ENCODE measurements around the gene PIK3R3. TPM values are rescaled to one million over a fixed set of nuclear protein-coding genes. Genes with fewer than 3 reads are reported as not detected.
A peak's percentile ranks its signal among the peaks of the same experiment; 100 is the strongest.

PIK3R3 gene
- total RNA-seq, 4 donors from 2014 or later: 3.0 to 7.6 (median 6.2) TPM

- peak overlapping the region in 2 of 4 donors; percentile 70 to 82 for H3K4me3 ChIP-seq
- intact Hi-C loops (cut with DNase I): no loop called here
Measured at GRCh38 chr1:46128344-46128743, 4.1 kb downstream of the PIK3R3 start.

GRCh38 chr1:46118856-46119255 is 13.6 kb downstream of the PIK3R3 start:
- no peaks in the 10 kb centered on the region for H3K4me1 ChIP-seq
- intact Hi-C loops (cut with DNase I): no loop called here
- H3K9me3 ChIP-seq: no peaks in the 10 kb centered on the region
- DNase-seq: no peak
- H3K27ac ChIP-seq: no peak overlapping the region
- H3K27me3 ChIP-seq: no peaks in the 10 kb centered on the region
- H3K36me3 ChIP-seq: no peaks in the 10 kb centered on the region
- TF ChIP-seq POLR2A (IDR thresholded peaks at IDR 0.05) (no peak), CTCF (IDR thresholded peaks at IDR 0.05) (no peak)
- no peak overlapping the region for H3K4me3 ChIP-seq

More at GRCh38 chr1:46128344-46128743, 4.1 kb downstream of the PIK3R3 start:
- DNase-seq: no peak
- peaks cover under 1 to 22% (median 3%) of the 10 kb centered on the region in 3 donors for H3K4me1 ChIP-seq
- no peak for TF ChIP-seq CTCF (IDR thresholded peaks at IDR 0.05)
- TF ChIP-seq POLR2A (IDR thresholded peaks at IDR 0.05): no peak
- H3K36me3 ChIP-seq: no peaks in the 10 kb centered on the region
- no peaks in the 10 kb centered on the region for H3K9me3 ChIP-seq
- 85 to 94% methylated on average over 3 of the region's 3 CpGs for WGBS, 2 donors
- peaks cover 0 to 45% (median 0%) of the 10 kb centered on the region in 4 donors for H3K27me3 ChIP-seq
- no peak overlapping the region for H3K27ac ChIP-seq

- H3K4me3 ChIP-seq: no peak overlapping the region
- H3K9me3 ChIP-seq: no peaks in the 10 kb centered on the region
- H3K27me3 ChIP-seq: no peaks in the 10 kb centered on the region
- no peaks in the 10 kb centered on the region for H3K4me1 ChIP-seq
- TF ChIP-seq CTCF (IDR thresholded peaks at IDR 0.05) (no peak), POLR2A (IDR thresholded peaks at IDR 0.05) (no peak)
- intact Hi-C loops (cut with DNase I): no loop called here
- no peaks in the 10 kb centered on the region for H3K36me3 ChIP-seq
- 79 to 82% methylated on average over 5 of the region's 5 CpGs for WGBS, 2 donors
- no peak overlapping the region for H3K27ac ChIP-seq
- no peak for DNase-seq
Measured at GRCh38 chr1:46117810-46118494, 14.5 kb downstream of the PIK3R3 start.

GRCh38 chr1:46114925-46115603 is 17.4 kb downstream of the PIK3R3 start:
- Histone ChIP-seq H3K36me3 (no peaks in the 10 kb centered on the region), H3K27me3 (no peaks in the 10 kb centered on the region), H3K27ac (no peak overlapping the region), H3K9me3 (no peaks in the 10 kb centered on the region), H3K4me3 (no peak overlapping the region), H3K4me1 (no peaks in the 10 kb centered on the region)
- intact Hi-C loops (cut with DNase I): no loop called here
- no peak for DNase-seq
- WGBS, 2 donors: 72 to 96% methylated on average over 2 of the region's 2 CpGs
- TF ChIP-seq CTCF (IDR thresholded peaks at IDR 0.05): no peak
- TF ChIP-seq POLR2A (IDR thresholded peaks at IDR 0.05): no peak

GRCh38 chr1:46113948-46114347 is 18.5 kb downstream of the PIK3R3 start:
- Histone ChIP-seq H3K36me3 (no peaks in the 10 kb centered on the region), H3K4me3 (no peak overlapping the region), H3K4me1 (no peaks in the 10 kb centered on the region), H3K27me3 (no peaks in the 10 kb centered on the region), H3K9me3 (no peaks in the 10 kb centered on the region), H3K27ac (no peak overlapping the region)
- no peak for DNase-seq
- WGBS, 2 donors: 60 to 82% methylated on average over 3 to 5 of the region's 5 CpGs
- TF ChIP-seq POLR2A (IDR thresholded peaks at IDR 0.05): no peak
- TF ChIP-seq CTCF (IDR thresholded peaks at IDR 0.05): no peak
- intact Hi-C loops (cut with DNase I): no loop called here
